ENCODE results near the gene SCYL3. TPM values are rescaled to one million over a fixed set of nuclear protein-coding genes. Genes with fewer than 3 reads are reported as not detected.

The SCYL3 gene
- total RNA-seq, 1 experiment from 2014 or later: 7.6 TPM

DNA sequence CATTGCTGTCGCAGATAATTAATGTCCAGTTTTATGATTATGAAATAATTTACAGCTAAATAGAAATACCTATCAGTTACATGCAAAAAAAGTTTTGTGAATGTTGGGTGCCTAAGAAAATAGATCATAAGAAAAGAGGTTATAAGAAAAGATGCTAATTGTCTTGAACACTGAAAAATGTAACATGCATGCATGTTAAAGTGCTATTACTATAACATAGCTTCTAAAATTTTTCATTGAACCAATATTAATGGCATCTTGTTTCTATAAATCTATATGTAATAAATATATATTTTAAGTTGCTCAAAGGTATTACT lies 35.5 kb upstream of the SCYL3 start:
- ATAC-seq (no peak), DNase-seq (ENCODE audit: low read depth, low spot score) (no peak)
- CTCF ChIA-PET: interaction anchor here (0.9 to 1.2 kb wide), 3 partner anchors 9 to 1038 kb away, joined by 3 to 5 read pairs (median 3); no protein-coding TSS in a partner anchor
- Histone ChIP-seq H3K4me2 (ENCODE audit: low read length) (no peak overlapping the region), H3K4me3 (replicated peaks in 1 of 2; ENCODE audit: low read depth in 1 of 2, low read length in 2 of 2) (no peak overlapping the region), H3K4me1 (ENCODE audit: control insufficient read depth in 1 of 2, insufficient read depth in 2 of 2, low read length in 2 of 2) (peaks cover 0 to 1% of the 10 kb centered on the region in 2 experiments; a peak in 1 of 4 replicates), H3K9ac (ENCODE audit: low read length) (no peak overlapping the region), H3K9me2 (ENCODE audit: insufficient read depth) (no peaks in the 10 kb centered on the region), H3K79me2 (ENCODE audit: insufficient read depth, low read length) (no peaks in the 10 kb centered on the region), H4K20me1 (ENCODE audit: insufficient read depth) (no peaks in the 10 kb centered on the region), H3K27me3 (ENCODE audit: insufficient read depth, low read length) (no peaks in the 10 kb centered on the region), H2AFZ (ENCODE audit: low read depth, low read length, poor library complexity, severe bottlenecking) (no peak overlapping the region), H3K9me3 (ENCODE audit: control insufficient read depth in 1 of 2, insufficient read depth in 1 of 2, low read depth in 1 of 2, low read length in 2 of 2) (no peaks in the 10 kb centered on the region), H3K36me3 (ENCODE audit: control insufficient read depth in 1 of 2, insufficient read depth in 2 of 2, low read length in 2 of 2) (no peaks in the 10 kb centered on the region), H3K27ac (ENCODE audit: low read depth, low read length) (no peak overlapping the region)
- TF ChIP-seq JUND (IDR thresholded peaks at IDR 0.05) (no peak), TCF7L2 (IDR thresholded peaks at IDR 0.05; ENCODE audit: borderline replicate concordance, extremely low read depth, insufficient read depth, insufficient read length) (no peak), ELF1 (IDR thresholded peaks at IDR 0.05; ENCODE audit: borderline replicate concordance, low read depth) (no peak), ZNF274 (IDR thresholded peaks at IDR 0.05; ENCODE audit: low read depth, low read length) (no peak), SP1 (IDR thresholded peaks at IDR 0.05; ENCODE audit: low read depth) (no peak), YY1 (IDR thresholded peaks at IDR 0.05; ENCODE audit: extremely low read depth, insufficient replicate concordance, low read depth, low read length) (no peak), ATF3 (IDR thresholded peaks at IDR 0.05) (no peak)
- TF ChIP-seq, protein P1, sequence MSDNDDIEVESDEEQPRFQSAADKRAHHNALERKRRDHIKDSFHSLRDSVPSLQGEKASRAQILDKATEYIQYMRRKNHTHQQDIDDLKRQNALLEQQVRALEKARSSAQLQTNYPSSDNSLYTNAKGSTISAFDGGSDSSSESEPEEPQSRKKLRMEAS (IDR thresholded peaks at IDR 0.05): no peak
- TF ChIP-seq, protein P2, sequence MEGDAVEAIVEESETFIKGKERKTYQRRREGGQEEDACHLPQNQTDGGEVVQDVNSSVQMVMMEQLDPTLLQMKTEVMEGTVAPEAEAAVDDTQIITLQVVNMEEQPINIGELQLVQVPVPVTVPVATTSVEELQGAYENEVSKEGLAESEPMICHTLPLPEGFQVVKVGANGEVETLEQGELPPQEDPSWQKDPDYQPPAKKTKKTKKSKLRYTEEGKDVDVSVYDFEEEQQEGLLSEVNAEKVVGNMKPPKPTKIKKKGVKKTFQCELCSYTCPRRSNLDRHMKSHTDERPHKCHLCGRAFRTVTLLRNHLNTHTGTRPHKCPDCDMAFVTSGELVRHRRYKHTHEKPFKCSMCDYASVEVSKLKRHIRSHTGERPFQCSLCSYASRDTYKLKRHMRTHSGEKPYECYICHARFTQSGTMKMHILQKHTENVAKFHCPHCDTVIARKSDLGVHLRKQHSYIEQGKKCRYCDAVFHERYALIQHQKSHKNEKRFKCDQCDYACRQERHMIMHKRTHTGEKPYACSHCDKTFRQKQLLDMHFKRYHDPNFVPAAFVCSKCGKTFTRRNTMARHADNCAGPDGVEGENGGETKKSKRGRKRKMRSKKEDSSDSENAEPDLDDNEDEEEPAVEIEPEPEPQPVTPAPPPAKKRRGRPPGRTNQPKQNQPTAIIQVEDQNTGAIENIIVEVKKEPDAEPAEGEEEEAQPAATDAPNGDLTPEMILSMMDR (IDR thresholded peaks at IDR 0.05 in 2 of 3, conservative IDR thresholded peaks at IDR 0.05 in 1 of 3; ENCODE audit: borderline replicate concordance in 1 of 3, insufficient read depth in 1 of 3, low read depth in 2 of 3, low read length in 2 of 3): no peak
- POLR2A ChIA-PET: no interaction called here
- BruUV-seq (replicated peaks): no TSS peak
- RAD21 ChIA-PET (ENCODE audit: low non-redundant PET in 1 of 2, low total read pairs in 2 of 2, uncharacterized antibody in 2 of 2, unreplicated experiment in 2 of 2): no interaction called here
- intact Hi-C loops (cut with micrococcal nuclease): loop anchor here (1.0 to 5.0 kb wide), 6 partner anchors 528 to 1298 kb away; no protein-coding TSS in a partner anchor
